ENCODE data around the gene GASK1A.

The GASK1A gene

DNA sequence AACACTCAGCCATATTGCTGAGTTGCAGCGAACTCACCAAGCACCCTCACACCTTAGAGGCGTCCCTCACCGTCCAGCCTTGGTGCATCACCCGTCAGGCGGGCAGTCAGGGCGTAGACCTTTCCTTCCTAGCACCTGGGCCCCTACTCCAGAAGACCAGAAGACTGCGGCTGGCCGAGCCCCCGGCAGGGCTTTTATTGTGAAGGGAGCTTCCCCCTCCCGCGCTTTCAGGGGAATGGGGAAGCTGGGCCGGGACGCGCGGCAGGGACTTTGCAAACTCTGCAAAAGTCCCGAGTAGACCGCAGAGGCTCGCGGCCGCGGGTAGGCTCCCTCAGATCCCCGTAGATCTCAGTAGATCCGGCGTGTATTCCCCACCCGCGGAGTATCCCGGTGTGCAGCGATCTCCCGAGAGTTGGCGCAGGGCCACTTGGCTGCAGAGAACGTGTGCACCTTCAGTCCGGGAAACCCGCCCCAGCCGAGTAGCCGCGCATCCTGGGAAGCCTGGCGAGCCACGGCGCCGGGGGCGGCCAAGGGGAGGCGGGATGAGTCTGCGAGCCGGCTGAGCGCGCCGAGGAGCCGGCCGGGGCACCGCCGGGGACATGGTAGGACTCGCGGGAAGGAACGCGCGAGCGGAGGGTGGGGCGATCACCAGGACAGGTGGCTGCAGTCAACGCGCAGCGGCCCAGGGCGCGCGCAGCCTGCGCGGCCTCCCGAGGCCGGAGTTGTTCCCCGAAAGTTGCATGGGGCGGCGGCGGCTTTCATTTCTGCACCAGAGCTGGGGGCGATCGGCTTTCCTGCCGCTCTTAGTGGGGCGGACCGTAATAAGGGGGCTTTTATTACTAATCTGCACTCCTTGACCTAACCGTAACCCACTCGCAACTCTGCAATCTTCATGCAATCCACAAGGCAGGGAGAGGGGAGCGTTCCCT lies at the start of gene GASK1A:
Gene GASK1A (plus strand): TSS at position 268 of the 929 bp plus-strand sequence. CDS start 332 bp downstream, at position 600.
- DNase-seq (ENCODE audit: low read depth): no peak
- TF ChIP-seq, protein P1, sequence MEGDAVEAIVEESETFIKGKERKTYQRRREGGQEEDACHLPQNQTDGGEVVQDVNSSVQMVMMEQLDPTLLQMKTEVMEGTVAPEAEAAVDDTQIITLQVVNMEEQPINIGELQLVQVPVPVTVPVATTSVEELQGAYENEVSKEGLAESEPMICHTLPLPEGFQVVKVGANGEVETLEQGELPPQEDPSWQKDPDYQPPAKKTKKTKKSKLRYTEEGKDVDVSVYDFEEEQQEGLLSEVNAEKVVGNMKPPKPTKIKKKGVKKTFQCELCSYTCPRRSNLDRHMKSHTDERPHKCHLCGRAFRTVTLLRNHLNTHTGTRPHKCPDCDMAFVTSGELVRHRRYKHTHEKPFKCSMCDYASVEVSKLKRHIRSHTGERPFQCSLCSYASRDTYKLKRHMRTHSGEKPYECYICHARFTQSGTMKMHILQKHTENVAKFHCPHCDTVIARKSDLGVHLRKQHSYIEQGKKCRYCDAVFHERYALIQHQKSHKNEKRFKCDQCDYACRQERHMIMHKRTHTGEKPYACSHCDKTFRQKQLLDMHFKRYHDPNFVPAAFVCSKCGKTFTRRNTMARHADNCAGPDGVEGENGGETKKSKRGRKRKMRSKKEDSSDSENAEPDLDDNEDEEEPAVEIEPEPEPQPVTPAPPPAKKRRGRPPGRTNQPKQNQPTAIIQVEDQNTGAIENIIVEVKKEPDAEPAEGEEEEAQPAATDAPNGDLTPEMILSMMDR (IDR thresholded peaks at IDR 0.05; ENCODE audit: low read length, missing control alignments): no peak
- peak within 1 kb of the TSS; percentile 34 for H3K4me3 ChIP-seq (replicated peaks; ENCODE audit: low read depth, low read length)

DNA sequence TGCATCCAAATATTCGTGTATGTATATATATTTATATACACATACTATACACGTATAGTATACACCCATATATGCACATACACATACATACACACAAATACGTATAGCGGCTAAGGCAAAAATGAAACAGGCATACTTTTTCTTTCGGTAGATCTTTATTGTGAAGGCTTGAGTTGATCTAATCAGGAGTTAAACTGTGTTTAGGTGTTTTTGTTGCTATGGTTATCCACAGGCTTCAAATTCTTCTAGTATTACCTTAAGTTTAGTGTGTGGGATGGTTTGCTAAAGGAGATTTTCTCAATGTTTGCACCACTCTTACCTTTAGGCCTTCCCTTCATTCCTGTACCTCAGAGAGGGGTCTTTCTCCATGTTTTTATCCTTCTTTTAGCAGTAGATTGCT lies 45.0 kb upstream of the GASK1A start:
- H3K4me3 ChIP-seq (replicated peaks; ENCODE audit: low read depth, low read length): no peak overlapping the region
- no peak for DNase-seq (ENCODE audit: low read depth)
- TF ChIP-seq, protein P1 (IDR thresholded peaks at IDR 0.05; ENCODE audit: low read length, missing control alignments): no peak

DNA sequence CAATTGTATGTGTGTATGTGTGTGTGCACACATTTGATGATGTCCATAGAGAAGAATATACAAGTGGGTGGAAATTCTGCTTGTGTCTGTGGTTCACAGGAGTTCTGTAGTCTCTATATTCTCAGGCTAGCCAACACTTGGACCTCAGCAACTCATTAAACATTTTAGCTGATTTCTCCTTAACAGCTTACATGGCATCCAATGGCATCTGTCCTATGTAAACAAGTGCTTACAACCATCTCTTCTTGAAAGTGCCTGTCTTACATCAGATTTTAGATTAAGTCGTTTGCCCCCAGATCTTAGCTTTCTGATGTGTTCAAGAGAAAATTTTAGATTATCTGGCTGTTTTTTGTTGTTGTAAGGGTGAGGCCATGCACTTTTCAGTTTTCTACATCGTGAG lies 44.2 kb upstream of the GASK1A start:
- TF ChIP-seq, protein P1 (IDR thresholded peaks at IDR 0.05; ENCODE audit: low read length, missing control alignments): no peak
- no peak for DNase-seq (ENCODE audit: low read depth)
- no peak overlapping the region for H3K4me3 ChIP-seq (replicated peaks; ENCODE audit: low read depth, low read length)

DNA sequence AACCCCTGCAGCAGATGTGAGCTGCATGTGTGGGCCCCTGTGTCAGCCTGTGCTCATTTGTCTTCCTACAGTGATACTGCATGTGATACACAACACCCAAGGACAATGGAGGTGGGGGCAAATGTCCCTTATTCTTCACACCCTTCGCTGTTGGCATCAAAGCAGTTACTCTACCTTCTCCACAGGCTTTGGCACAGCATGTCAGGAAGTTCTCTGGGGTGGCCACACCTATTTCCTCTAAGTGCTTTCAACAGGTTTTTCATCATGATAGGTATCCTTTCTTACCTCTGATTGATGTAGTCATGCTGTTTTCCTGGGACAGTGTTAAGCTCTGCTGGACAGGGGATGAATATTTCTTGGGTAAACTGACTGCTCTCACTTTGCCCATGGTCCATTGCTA lies 43.6 kb upstream of the GASK1A start:
- no peak for DNase-seq (ENCODE audit: low read depth)
- H3K4me3 ChIP-seq (replicated peaks; ENCODE audit: low read depth, low read length): no peak overlapping the region
- TF ChIP-seq, protein P1 (IDR thresholded peaks at IDR 0.05; ENCODE audit: low read length, missing control alignments): no peak

DNA sequence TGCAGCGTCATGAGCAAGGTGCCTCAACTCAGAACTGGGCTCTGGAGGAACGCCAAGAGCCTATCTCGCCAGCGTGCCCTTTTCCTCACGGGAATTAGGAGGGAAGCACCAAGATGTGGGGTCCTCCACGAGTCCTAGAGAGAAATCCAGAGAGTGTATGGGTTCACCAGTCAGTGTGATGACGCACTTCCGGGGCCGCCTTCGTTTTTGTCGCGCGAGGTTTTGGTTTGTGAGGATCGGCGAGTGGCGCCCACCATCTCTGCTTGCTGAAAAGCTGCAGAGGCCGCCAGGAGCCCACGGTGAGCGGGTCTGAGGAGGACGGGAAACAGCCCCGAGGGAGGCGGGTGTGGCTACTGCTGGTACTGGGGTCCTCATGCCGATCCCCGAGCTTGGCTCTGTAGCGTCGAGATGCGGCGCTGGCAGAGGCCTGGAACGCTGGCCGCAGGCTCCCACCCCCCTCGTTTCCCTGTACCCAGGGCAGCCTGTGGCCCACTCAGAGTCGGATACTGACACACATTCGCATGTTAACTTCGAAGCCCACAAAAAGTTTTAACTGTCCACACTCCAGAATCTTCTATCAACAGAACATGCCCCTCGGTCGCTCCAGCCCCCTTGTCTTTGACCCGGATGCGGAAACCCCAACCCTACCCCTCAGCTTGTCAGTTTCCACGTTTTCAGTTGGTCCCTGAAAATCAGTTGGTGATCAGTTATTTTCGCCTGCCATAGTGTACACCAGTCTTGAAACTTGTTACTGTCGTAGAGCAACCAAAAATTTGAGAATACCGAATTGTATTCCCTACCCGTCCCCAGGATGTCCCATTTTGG lies 42.7 kb upstream of the GASK1A start:
- H3K4me3 ChIP-seq (replicated peaks; ENCODE audit: low read depth, low read length): peak overlapping the region; percentile 55
- DNase-seq (ENCODE audit: low read depth): peak; percentile 61
- TF ChIP-seq, protein P1 (IDR thresholded peaks at IDR 0.05; ENCODE audit: low read length, missing control alignments): no peak

DNA sequence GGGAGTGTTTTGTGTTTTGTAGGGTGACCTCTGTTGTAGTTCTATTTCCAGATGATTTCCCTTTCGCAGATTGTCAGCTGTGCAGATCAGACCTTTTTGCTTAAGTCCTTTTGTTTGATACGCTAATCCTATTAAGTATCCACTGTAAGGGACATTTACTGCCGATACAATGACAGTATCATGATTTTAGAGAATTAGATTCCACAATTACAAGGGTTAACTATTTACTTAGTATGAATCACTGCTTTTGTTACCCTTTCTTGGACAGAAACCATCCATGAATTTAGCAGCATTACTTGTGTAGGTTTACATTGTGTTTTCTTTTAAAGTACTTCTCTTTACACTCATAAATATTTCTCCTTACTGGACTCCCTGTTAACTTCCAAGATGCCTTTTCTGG lies 41.8 kb upstream of the GASK1A start:
- no peak overlapping the region for H3K4me3 ChIP-seq (replicated peaks; ENCODE audit: low read depth, low read length)
- TF ChIP-seq, protein P1 (IDR thresholded peaks at IDR 0.05; ENCODE audit: low read length, missing control alignments): no peak
- DNase-seq (ENCODE audit: low read depth): no peak
